Keratinocyte (primary cell): ENCODE results near the gene RPL27A. TPM values are rescaled to one million over a fixed set of nuclear protein-coding genes. Genes with fewer than 3 reads are reported as not detected.

Experiments used
- DNase-seq: peaks from one replicate; pipeline ENCODE4 v3.0.0-alpha.2; 2011; ENCODE audit warnings: low read depth, missing footprints, low spot score
- FAIRE-seq: peaks from 2 replicates; lab custom pipeline; 2011; peaks lifted over from hg19 to GRCh38; lab: Jason Lieb, UNC
- H2AFZ ChIP-seq: 2 replicates; pipeline ENCODE4 v1.6.0; 2012; ENCODE audit warnings: low read length, control low read depth, inconsistent platforms; ENCODE audit not compliant: control insufficient read depth
- H3K27ac ChIP-seq: 2 replicates; pipeline ENCODE4 v1.5.1; 2011; ENCODE audit warnings: low read length; ENCODE audit not compliant: control insufficient read depth, insufficient read depth
- H3K27me3 ChIP-seq: 3 replicates; pipeline ENCODE4 v1.6.0; 2011; ENCODE audit warnings: low read length; ENCODE audit not compliant: control insufficient read depth, insufficient read depth; ENCODE audit errors: extremely low read depth
- H3K36me3 ChIP-seq, 2 experiments: 2 replicates in 1 of 2; 3 replicates in 1 of 2; pipeline ENCODE4 v1.5.1; 2011; ENCODE audit warnings: low read length in 2 of 2, mild to moderate bottlenecking in 1 of 2; ENCODE audit not compliant: control insufficient read depth in 2 of 2, insufficient read depth in 2 of 2; ENCODE audit errors: extremely low read depth in 1 of 2
- H3K4me1 ChIP-seq: 3 replicates; pipeline ENCODE4 v1.5.1; 2011; ENCODE audit warnings: low read length; ENCODE audit not compliant: control insufficient read depth, insufficient read depth; ENCODE audit errors: extremely low read depth
- H3K4me2 ChIP-seq: 3 replicates; pipeline ENCODE4 v1.6.0; 2011; ENCODE audit warnings: low read depth, low read length; ENCODE audit not compliant: control insufficient read depth, insufficient read depth; ENCODE audit errors: extremely low read depth
- H3K4me3 ChIP-seq, 3 experiments: fragments of 200-600 bp in 1 of 3; sonication (generic) in 1 of 3; 2 replicates in 2 of 3; 3 replicates in 1 of 3; pipeline ENCODE4 v1.5.1; 2011 to 2016; ENCODE audit warnings: low read length in 3 of 3, mild to moderate bottlenecking in 3 of 3, control low read depth in 2 of 3, inconsistent platforms in 1 of 3, low read depth in 1 of 3, mixed read lengths in 1 of 3, mixed run types in 1 of 3, moderate library complexity in 1 of 3; ENCODE audit not compliant: control insufficient read depth in 2 of 3, insufficient read depth in 2 of 3; ENCODE audit errors: extremely low read depth in 1 of 3
- H3K79me2 ChIP-seq: 2 replicates; pipeline ENCODE4 v1.6.0; 2012; ENCODE audit warnings: low read length; ENCODE audit not compliant: control insufficient read depth, insufficient read depth
- H3K9ac ChIP-seq: 3 replicates; pipeline ENCODE4 v1.6.0; 2011; ENCODE audit warnings: low read length; ENCODE audit not compliant: control insufficient read depth, insufficient read depth; ENCODE audit errors: extremely low read depth
- H3K9me1 ChIP-seq: 3 replicates; pipeline ENCODE4 v1.6.0; 2011; ENCODE audit warnings: low read length; ENCODE audit not compliant: control insufficient read depth, insufficient read depth; ENCODE audit errors: extremely low read depth
- H3K9me3 ChIP-seq: 2 replicates; pipeline ENCODE4 v1.5.1; 2012; ENCODE audit warnings: low read depth, low read length; ENCODE audit not compliant: control insufficient read depth
- H4K20me1 ChIP-seq: 3 replicates; pipeline ENCODE4 v1.6.0; 2011; ENCODE audit warnings: low read length; ENCODE audit not compliant: control insufficient read depth, insufficient read depth; ENCODE audit errors: extremely low read depth
- CTCF ChIP-seq, 3 experiments: IDR thresholded peaks in 1 of 3; conservative IDR thresholded peaks in 1 of 3; optimal IDR thresholded peaks in 1 of 3; 2 replicates in 2 of 3; 3 replicates in 1 of 3; pipeline versions ENCODE3 to v1.5.1; 2011; ENCODE audit warnings: low read length in 3 of 3, mild to moderate bottlenecking in 3 of 3, moderate library complexity in 2 of 3, control low read depth in 1 of 3, inconsistent platforms in 1 of 3; ENCODE audit not compliant: insufficient read depth in 2 of 3; ENCODE audit errors: extremely low read depth in 1 of 3
- EZH2 ChIP-seq: IDR thresholded peaks from one replicate; pipeline ENCODE4 v1.6.1; 2012; ENCODE audit warnings: inconsistent platforms, mild to moderate bottlenecking, low read length, moderate library complexity
- dilution Hi-C: fragments of 300-500 bp; cut with MboI; formaldehyde crosslinking; loops from one replicate; pipeline ENCODE4 v1.7.0; 2020; ENCODE audit warnings: low sequenced_read_pairs; ENCODE audit not compliant: extremely low pct_ligation_motif_present
- polyA minus RNA-seq, 3 experiments: library from RNA; depleted of rRNA, polyadenylated mRNA; stranded (reverse); fragments of >200 nt; gene quantifications; 1 replicate in 1 of 3; 2 replicates in 1 of 3; 3 replicates in 1 of 3; pipeline ENCODE4 v1.2.3, GENCODE V29; 2011
- polyA plus RNA-seq, 5 experiments: library from polyadenylated mRNA; depleted of rRNA in 3 of 5; stranded (reverse) in 3 of 5; stranded (forward) in 1 of 5; unstranded in 1 of 5; fragments of >200 nt; gene quantifications; 1 replicate in 1 of 5; 2 replicates in 3 of 5; 3 replicates in 1 of 5; pipeline versions ENCODE4 v1.2.1 to v1.2.3, GENCODE V29; 2011 to 2012; ENCODE audit warnings: missing spikeins in 2 of 5, low read depth in 1 of 5, low replicate concordance in 1 of 5

The RPL27A gene
- polyA plus RNA-seq: 1,089 to 1,483 TPM (median 1,450 TPM) in 3 replicates
- polyA plus RNA-seq (2011; ENCODE audit: low read depth): 769 TPM
- polyA plus RNA-seq (2011; cell fraction: cytosol; rRNA removed): 863 and 1,235 TPM in 2 replicates
- 267 and 297 TPM in 2 replicates for polyA plus RNA-seq (2011; cell fraction: nucleus; rRNA removed)
- 1,861 and 2,131 TPM in 2 replicates for polyA plus RNA-seq (2012; ENCODE audit: low replicate concordance)
- polyA minus RNA-seq: 257 to 398 TPM (median 392 TPM) in 3 replicates
- 683 TPM for polyA minus RNA-seq (2011; cell fraction: cytosol; rRNA and poly(A)+ RNA removed)
- 94.8 and 128 TPM in 2 replicates for polyA minus RNA-seq (2011; cell fraction: nucleus; rRNA and poly(A)+ RNA removed)

GRCh38 chr11:8682303-8683114 is at the start of gene RPL27A, which contains the start of gene TRIM66:
Gene RPL27A (plus strand): TSS chr11:8682792. CDS start chr11:8682814, 22 bp downstream.
Gene TRIM66 (minus strand): TSS chr11:8682665. CDS start chr11:8672274, 10,391 bp downstream.
- dilution Hi-C loops: no loop called here
- Histone ChIP-seq H3K4me1 (peaks cover 34% of the 10 kb centered on the region), H3K36me3 (peaks cover 28 to 36% of the 10 kb centered on the region in 2 experiments), H3K4me2 (peak within 1 kb of the TSS; percentile 95), H3K4me3 (peak within 1 kb of the TSS; percentile 73 to 98 (median 76)), H3K27me3 (no peaks in the 10 kb centered on the region), H3K27ac (peak within 1 kb of the TSS; percentile 91), H4K20me1 (peaks cover 13% of the 10 kb centered on the region), H3K79me2 (peaks cover 44% of the 10 kb centered on the region), H3K9ac (peak within 1 kb of the TSS; percentile 98), H3K9me3 (no peaks in the 10 kb centered on the region), H3K9me1 (no peaks in the 10 kb centered on the region), H2AFZ (peak within 1 kb of the TSS; percentile 50)
- DNase-seq (peak; percentile 85), FAIRE-seq (no peak)
- TF ChIP-seq CTCF (optimal IDR thresholded peaks at IDR 0.05 in 1 of 3, IDR thresholded peaks at IDR 0.05 in 1 of 3, conservative IDR thresholded peaks at IDR 0.05 in 1 of 3; ENCODE audit: extremely low read depth in 1 of 3, insufficient read depth in 2 of 3, low read length in 3 of 3) (no peak), EZH2 (no peak)

GRCh38 chr11:8634498-8634897 is 48.1 kb upstream of the RPL27A start:
- H4K20me1 ChIP-seq: no peaks in the 10 kb centered on the region
- FAIRE-seq: no peak
- H3K9me3 ChIP-seq: no peaks in the 10 kb centered on the region
- TF ChIP-seq EZH2 (no peak), CTCF (optimal IDR thresholded peaks at IDR 0.05 in 1 of 3, IDR thresholded peaks at IDR 0.05 in 1 of 3, conservative IDR thresholded peaks at IDR 0.05 in 1 of 3; ENCODE audit: extremely low read depth in 1 of 3, insufficient read depth in 2 of 3, low read length in 3 of 3) (no peak)
- no peak overlapping the region for H2AFZ ChIP-seq
- DNase-seq: no peak
- H3K27me3 ChIP-seq: no peaks in the 10 kb centered on the region
- H3K9ac ChIP-seq: no peak overlapping the region
- no peaks in the 10 kb centered on the region for H3K79me2 ChIP-seq
- H3K4me1 ChIP-seq: no peaks in the 10 kb centered on the region
- no peak overlapping the region for H3K4me2 ChIP-seq
- dilution Hi-C loops: no loop called here
- peaks cover 9 to 13% of the 10 kb centered on the region in 2 experiments for H3K36me3 ChIP-seq
- H3K4me3 ChIP-seq: no peak overlapping the region
- H3K27ac ChIP-seq: no peak overlapping the region
- H3K9me1 ChIP-seq: no peaks in the 10 kb centered on the region
